ENCODE data around the gene GTF2F2. TPM values are rescaled to one million over a fixed set of nuclear protein-coding genes. Genes with fewer than 3 reads are reported as not detected.

Gene GTF2F2
- total and polyA plus RNA-seq, 9 of the 15 experiments (the other 6 are each of a cell fraction or from before 2014, with no cell fraction given) = 19.7 to 44.8 (median 32.4) TPM

GRCh38 chr13:45228002-45228401, 107.7 kb downstream of the GTF2F2 start:
- no peak overlapping the region for H3K4me2 ChIP-seq (ENCODE audit: insufficient read depth, low read length)
- no peaks in the 10 kb centered on the region; a peak in 1 of 5 replicates for H3K4me1 ChIP-seq (replicated peaks in 1 of 2; ENCODE audit: control insufficient read depth in 2 of 2, insufficient read depth in 2 of 2, low read length in 2 of 2)
- intact Hi-C loops (cut with micrococcal nuclease) (no loop called here), in situ Hi-C loops (cut with MboI) (no loop called here)
- no peaks in the 10 kb centered on the region for H3K9me1 ChIP-seq (ENCODE audit: control insufficient read depth, insufficient read depth, low read length)
- no peak for FAIRE-seq
- H3K27me3 ChIP-seq (ENCODE audit: control insufficient read depth in 2 of 2, insufficient read depth in 2 of 2, low read length in 2 of 2) = no peaks in the 10 kb centered on the region
- no peak for DNase-seq (ENCODE audit: extremely low read depth in 1 of 4, low spot score in 3 of 4)
- no peak overlapping the region for H2AFZ ChIP-seq (ENCODE audit: low read depth, low read length)
- no peak overlapping the region for H3K4me3 ChIP-seq
- ChIA-PET POLR2A (interaction anchor here (1.3 kb wide), 1 partner anchor 11 kb away, joined by 4 read pairs; no protein-coding TSS in a partner anchor), CTCF (ENCODE audit: low intra/inter-chr PET ratio) (no interaction called here)
- BruUV-seq (replicated peaks) = no TSS peak
- no peak overlapping the region for H3K9ac ChIP-seq (ENCODE audit: insufficient read depth in 1 of 2, low read depth in 2 of 2, low read length in 2 of 2)
- H3K79me2 ChIP-seq (ENCODE audit: control insufficient read depth, insufficient read depth, low read length) = no peaks in the 10 kb centered on the region
- WGBS (ENCODE audit: insufficient coverage, low coverage, missing lambda C conversion rate) = 100% methylated on average over 2 of the region's 5 CpGs
- H3K36me3 ChIP-seq (ENCODE audit: control insufficient read depth, insufficient read depth, low read length) = no peaks in the 10 kb centered on the region
- no peaks in the 10 kb centered on the region for H3K9me3 ChIP-seq (replicated peaks; ENCODE audit: control insufficient read depth, insufficient read depth, low read depth, low read length)
- no peak for ATAC-seq
- no peaks in the 10 kb centered on the region for H4K20me1 ChIP-seq (replicated peaks; ENCODE audit: control insufficient read depth, insufficient read depth, low read length)
- no peak overlapping the region for H3K27ac ChIP-seq (ENCODE audit: extremely low read depth, low read depth, low read length)
- TF ChIP-seq L3MBTL2 (IDR thresholded peaks at IDR 0.05) (no peak), ZBTB11 (CRISPR knock-in tag; IDR thresholded peaks at IDR 0.05) (no peak), MAFF (IDR thresholded peaks at IDR 0.05; ENCODE audit: low read length) (no peak), PHF20 (IDR thresholded peaks at IDR 0.05; ENCODE audit: partially characterized antibody) (no peak), PTBP1 (IDR thresholded peaks at IDR 0.05; ENCODE audit: low read depth, low read length) (no peak), TAF9B (IDR thresholded peaks at IDR 0.05; ENCODE audit: partially characterized antibody) (no peak), ZKSCAN1 (IDR thresholded peaks at IDR 0.05; ENCODE audit: low read depth, low read length) (no peak), MGA (IDR thresholded peaks at IDR 0.05) (no peak)
